Left ventricle myocardium inferior (tissue), 1 donor: Measurements from ENCODE around the gene NLGN1. TPM values are rescaled to one million over a fixed set of nuclear protein-coding genes. Genes with fewer than 3 reads are reported as not detected.

Source experiments
- DNase-seq: peaks from one replicate; pipeline ENCODE4 v3.0.0-alpha.2; 2020
- H3K27ac ChIP-seq: fragments of 200-600 bp; replicated peaks from 2 replicates; pipeline ENCODE4 v1.8.0; 2021
- H3K27me3 ChIP-seq: fragments of 200-600 bp; 2 replicates; pipeline ENCODE4 v1.8.0; 2021; ENCODE audit warnings: low read depth
- H3K36me3 ChIP-seq: fragments of 200-600 bp; 2 replicates; pipeline ENCODE4 v1.8.0; 2021
- H3K4me1 ChIP-seq: fragments of 200-600 bp; 2 replicates; pipeline ENCODE4 v1.8.0; 2021
- H3K4me3 ChIP-seq: fragments of 200-600 bp; 2 replicates; pipeline ENCODE4 v1.8.0; 2021; ENCODE audit warnings: mild to moderate bottlenecking, moderate library complexity
- H3K9me3 ChIP-seq: fragments of 200-600 bp; replicated peaks from 2 replicates; pipeline ENCODE4 v1.8.0; 2021
- intact Hi-C: fragments of 100-400 bp; cut with micrococcal nuclease; formaldehyde crosslinking; loops from one replicate; pipeline ENCODE4 v1.11.0; 2022
- total RNA-seq: library from RNA; stranded (reverse); fragmentation: NEBNext Ultra II Directional; extraction: Animal tissue kit (Norgen Biotek cat#: 25700); gene quantifications from one replicate; pipeline ENCODE4 v1.2.1, GENCODE V29; 2021
- TF ChIP-seq, protein P1 (sequence below): fragments of 200-600 bp; IDR thresholded peaks from 2 replicates; pipeline ENCODE4 v1.8.0; 2021; ENCODE audit warnings: antibody characterized with exemption, mild to moderate bottlenecking, borderline replicate concordance
- donor health status: DM: no; HTN: yes; CAD: no; lungs with severe emphysema.

Gene NLGN1
- total RNA-seq, 1 donor from 2014 or later: 13.7 TPM

- TF ChIP-seq, protein P1, sequence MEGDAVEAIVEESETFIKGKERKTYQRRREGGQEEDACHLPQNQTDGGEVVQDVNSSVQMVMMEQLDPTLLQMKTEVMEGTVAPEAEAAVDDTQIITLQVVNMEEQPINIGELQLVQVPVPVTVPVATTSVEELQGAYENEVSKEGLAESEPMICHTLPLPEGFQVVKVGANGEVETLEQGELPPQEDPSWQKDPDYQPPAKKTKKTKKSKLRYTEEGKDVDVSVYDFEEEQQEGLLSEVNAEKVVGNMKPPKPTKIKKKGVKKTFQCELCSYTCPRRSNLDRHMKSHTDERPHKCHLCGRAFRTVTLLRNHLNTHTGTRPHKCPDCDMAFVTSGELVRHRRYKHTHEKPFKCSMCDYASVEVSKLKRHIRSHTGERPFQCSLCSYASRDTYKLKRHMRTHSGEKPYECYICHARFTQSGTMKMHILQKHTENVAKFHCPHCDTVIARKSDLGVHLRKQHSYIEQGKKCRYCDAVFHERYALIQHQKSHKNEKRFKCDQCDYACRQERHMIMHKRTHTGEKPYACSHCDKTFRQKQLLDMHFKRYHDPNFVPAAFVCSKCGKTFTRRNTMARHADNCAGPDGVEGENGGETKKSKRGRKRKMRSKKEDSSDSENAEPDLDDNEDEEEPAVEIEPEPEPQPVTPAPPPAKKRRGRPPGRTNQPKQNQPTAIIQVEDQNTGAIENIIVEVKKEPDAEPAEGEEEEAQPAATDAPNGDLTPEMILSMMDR: peak; percentile 73
- no peaks in the 10 kb centered on the region for H3K9me3 ChIP-seq
- H3K27me3 ChIP-seq: no peaks in the 10 kb centered on the region
- no peak overlapping the region for H3K27ac ChIP-seq
- intact Hi-C loops: no loop called here
- peak overlapping the region; percentile 68 for H3K4me3 ChIP-seq
- DNase-seq: no peak
- H3K4me1 ChIP-seq: peaks cover 11% of the 10 kb centered on the region
- no peaks in the 10 kb centered on the region for H3K36me3 ChIP-seq
Observed at GRCh38 chr3:173584093-173584837, 186.7 kb downstream of the NLGN1 start.

GRCh38 chr3:173584838-173585831 is 187.6 kb downstream of the NLGN1 start:
- H3K36me3 ChIP-seq: no peaks in the 10 kb centered on the region
- H3K4me3 ChIP-seq: peak overlapping the region; percentile 68
- no peaks in the 10 kb centered on the region for H3K9me3 ChIP-seq
- intact Hi-C loops: no loop called here
- H3K27me3 ChIP-seq: no peaks in the 10 kb centered on the region
- H3K27ac ChIP-seq: no peak overlapping the region
- peaks cover 11% of the 10 kb centered on the region for H3K4me1 ChIP-seq
- DNase-seq: peak; percentile 25
- TF ChIP-seq, protein P1: no peak

GRCh38 chr3:173586166-173586565 is 188.6 kb downstream of the NLGN1 start:
- Histone ChIP-seq H3K9me3 (no peaks in the 10 kb centered on the region), H3K27ac (no peak overlapping the region), H3K36me3 (no peaks in the 10 kb centered on the region), H3K4me3 (no peak overlapping the region), H3K27me3 (no peaks in the 10 kb centered on the region), H3K4me1 (peaks cover 11% of the 10 kb centered on the region)
- intact Hi-C loops: no loop called here
- no peak for DNase-seq
- TF ChIP-seq, protein P1: no peak

DNA sequence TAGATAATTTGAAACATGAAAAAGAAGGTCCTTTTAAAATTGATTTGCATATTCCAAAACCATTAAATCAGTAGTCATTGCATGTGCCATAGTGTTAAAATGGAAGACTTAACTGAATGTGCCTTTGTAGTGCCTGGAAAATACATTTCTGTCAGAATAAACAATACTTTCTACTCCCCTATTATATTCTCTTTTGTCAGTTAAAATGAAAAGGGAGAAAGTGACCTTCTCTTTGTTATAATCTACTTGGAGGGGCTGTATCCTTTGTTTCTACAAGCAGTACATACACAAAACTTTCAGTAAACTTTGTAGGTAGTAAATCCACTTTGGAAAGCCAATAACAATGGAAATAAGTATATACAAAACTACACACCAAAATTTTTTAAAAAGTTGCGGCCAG is 189.5 kb downstream of the NLGN1 start:
- no peak for DNase-seq
- intact Hi-C loops: no loop called here

DNA sequence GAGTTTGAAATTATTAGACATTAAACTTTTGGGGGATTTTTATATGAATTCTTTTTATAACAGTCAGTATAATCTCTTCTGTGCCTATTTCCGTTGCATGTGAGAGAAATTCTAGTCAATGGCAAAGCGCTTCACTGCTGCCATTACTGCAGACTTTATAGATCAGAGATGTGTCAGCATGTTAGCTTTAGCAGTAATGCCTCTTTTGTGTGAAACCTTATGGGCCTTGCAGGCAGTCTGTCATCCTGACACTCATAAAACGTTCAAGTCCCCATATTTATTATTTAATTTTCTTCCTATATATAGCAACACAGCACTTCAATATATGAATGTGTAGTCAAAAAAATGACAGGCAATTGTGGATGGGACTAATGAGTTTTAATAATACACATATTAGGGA is 191.0 kb downstream of the NLGN1 start:
- H3K4me1 ChIP-seq: peaks cover 11% of the 10 kb centered on the region
- no peak for DNase-seq
- H3K36me3 ChIP-seq: no peaks in the 10 kb centered on the region
- TF ChIP-seq, protein P1: no peak
- H3K27ac ChIP-seq: no peak overlapping the region
- no peaks in the 10 kb centered on the region for H3K9me3 ChIP-seq
- no peaks in the 10 kb centered on the region for H3K27me3 ChIP-seq
- H3K4me3 ChIP-seq: no peak overlapping the region
- intact Hi-C loops: no loop called here

More for the DNA sequence above, 189.5 kb downstream of the NLGN1 start:
- TF ChIP-seq, protein P1: no peak
- Histone ChIP-seq H3K4me3 (no peak overlapping the region), H3K36me3 (no peaks in the 10 kb centered on the region), H3K9me3 (no peaks in the 10 kb centered on the region), H3K4me1 (peaks cover 11% of the 10 kb centered on the region), H3K27ac (no peak overlapping the region), H3K27me3 (no peaks in the 10 kb centered on the region)
